ENCODE results near the gene ADARB2.

DNA sequence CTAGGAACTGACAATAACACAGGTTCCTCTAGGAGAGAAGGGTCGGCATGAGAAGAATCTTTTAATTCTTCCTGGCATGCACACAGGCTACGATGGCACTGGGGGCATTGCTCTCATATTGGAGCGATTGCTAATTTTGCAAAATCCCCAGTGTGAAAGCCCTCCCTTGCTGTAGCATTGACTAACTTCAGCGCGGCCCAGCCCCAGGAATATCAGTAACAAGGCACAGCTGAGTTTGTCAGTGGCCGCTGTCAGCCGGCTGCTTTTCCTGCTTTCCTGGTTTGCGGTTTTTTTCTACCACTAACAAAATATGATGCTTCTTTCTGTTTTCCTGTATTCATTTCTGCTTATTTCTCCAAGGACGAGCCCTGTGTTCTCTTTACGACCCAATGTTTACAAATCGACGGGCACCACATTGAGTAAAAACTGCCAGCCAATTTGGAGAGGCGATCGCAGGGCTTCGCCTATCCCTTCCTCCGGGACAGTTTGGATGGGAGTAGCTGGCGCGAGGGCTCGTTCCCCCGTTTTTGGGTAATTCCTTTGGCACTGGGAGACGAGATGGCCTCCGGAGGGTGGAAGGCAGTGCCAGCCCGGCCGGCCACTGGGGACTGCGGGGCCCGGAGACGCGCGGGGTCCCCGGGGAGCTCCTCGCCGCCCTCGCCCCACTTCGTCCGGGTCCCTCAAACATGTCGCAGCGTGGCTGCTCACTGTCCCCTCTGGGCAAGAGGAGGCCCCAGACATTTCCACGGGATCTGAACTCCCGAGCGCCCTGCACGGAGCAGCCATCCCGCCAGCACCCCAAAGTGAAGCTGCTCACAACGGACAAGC, 967 bp downstream of the ADARB2 start:
- TF ChIP-seq, protein P1, sequence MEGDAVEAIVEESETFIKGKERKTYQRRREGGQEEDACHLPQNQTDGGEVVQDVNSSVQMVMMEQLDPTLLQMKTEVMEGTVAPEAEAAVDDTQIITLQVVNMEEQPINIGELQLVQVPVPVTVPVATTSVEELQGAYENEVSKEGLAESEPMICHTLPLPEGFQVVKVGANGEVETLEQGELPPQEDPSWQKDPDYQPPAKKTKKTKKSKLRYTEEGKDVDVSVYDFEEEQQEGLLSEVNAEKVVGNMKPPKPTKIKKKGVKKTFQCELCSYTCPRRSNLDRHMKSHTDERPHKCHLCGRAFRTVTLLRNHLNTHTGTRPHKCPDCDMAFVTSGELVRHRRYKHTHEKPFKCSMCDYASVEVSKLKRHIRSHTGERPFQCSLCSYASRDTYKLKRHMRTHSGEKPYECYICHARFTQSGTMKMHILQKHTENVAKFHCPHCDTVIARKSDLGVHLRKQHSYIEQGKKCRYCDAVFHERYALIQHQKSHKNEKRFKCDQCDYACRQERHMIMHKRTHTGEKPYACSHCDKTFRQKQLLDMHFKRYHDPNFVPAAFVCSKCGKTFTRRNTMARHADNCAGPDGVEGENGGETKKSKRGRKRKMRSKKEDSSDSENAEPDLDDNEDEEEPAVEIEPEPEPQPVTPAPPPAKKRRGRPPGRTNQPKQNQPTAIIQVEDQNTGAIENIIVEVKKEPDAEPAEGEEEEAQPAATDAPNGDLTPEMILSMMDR (IDR thresholded peaks at IDR 0.05 in 2 of 3, conservative IDR thresholded peaks at IDR 0.05 in 1 of 3; ENCODE audit: control insufficient read depth in 2 of 3, extremely low read depth in 1 of 3, insufficient read depth in 1 of 3, low read depth in 3 of 3, low read length in 3 of 3), result no peak
- TF ChIP-seq, protein P2, sequence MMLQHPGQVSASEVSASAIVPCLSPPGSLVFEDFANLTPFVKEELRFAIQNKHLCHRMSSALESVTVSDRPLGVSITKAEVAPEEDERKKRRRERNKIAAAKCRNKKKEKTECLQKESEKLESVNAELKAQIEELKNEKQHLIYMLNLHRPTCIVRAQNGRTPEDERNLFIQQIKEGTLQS (IDR thresholded peaks at IDR 0.05; ENCODE audit: borderline replicate concordance, extremely low read depth, low read depth, low read length), result no peak
- TF ChIP-seq TCF12 (IDR thresholded peaks at IDR 0.05; ENCODE audit: low read depth, low read length), result no peak
- no peak for TF ChIP-seq RFX5 (IDR thresholded peaks at IDR 0.05; ENCODE audit: low read depth, low read length)
- no peak for TF ChIP-seq SP1 (IDR thresholded peaks at IDR 0.05; ENCODE audit: low read depth, low read length)
- TF ChIP-seq YY1 (IDR thresholded peaks at IDR 0.05; ENCODE audit: low read depth, low read length), result no peak

All from GM12878 (cell line).